OCI-LY3 (cell line): ENCODE data around the gene DOCK8.
A peak's percentile ranks its signal among the peaks of the same experiment; 100 is the strongest.

Experiments used
- H2AFZ ChIP-seq: fragments of 200-600, 300-600 bp; shearing (Covaris generic); 2 replicates; pipeline ENCODE4 v1.6.0; 2014; ENCODE audit warnings: antibody characterized with exemption, low read depth, low read length
- H3K27ac ChIP-seq: fragments of 200-600, 300-600 bp; sonication (generic); 2 replicates; pipeline ENCODE4 v1.5.1; 2014; ENCODE audit warnings: mild to moderate bottlenecking, low read length, moderate library complexity, mixed read lengths
- H3K27me3 ChIP-seq: fragments of 200-600, 300-600 bp; sonication (generic); 2 replicates; pipeline ENCODE4 v1.6.1; 2014; ENCODE audit warnings: low read depth, low read length, mixed read lengths
- H3K36me3 ChIP-seq: fragments of 200-600, 300-600 bp; sonication (generic); replicated peaks from 2 replicates; pipeline ENCODE3; 2014; ENCODE audit warnings: low read depth, low read length, mixed read lengths
- H3K4me1 ChIP-seq: fragments of 300-600, 200-600 bp; sonication (generic); 2 replicates; pipeline ENCODE4 v1.6.1; 2014; ENCODE audit warnings: low read length, mixed read lengths
- H3K4me2 ChIP-seq: fragments of 200-600, 300-600 bp; sonication (generic); 2 replicates; pipeline ENCODE4 v1.6.1; 2014; ENCODE audit warnings: low read length, mixed read lengths
- H3K4me3 ChIP-seq: fragments of 300-600, 200-600 bp; sonication (generic); 2 replicates; pipeline ENCODE4 v1.5.1; 2014; ENCODE audit warnings: antibody characterized with exemption, mild to moderate bottlenecking, low read length, moderate library complexity
- H3K79me2 ChIP-seq: fragments of 300-600, 200-600 bp; shearing (Covaris generic); 2 replicates; pipeline ENCODE4 v1.6.1; 2014; ENCODE audit warnings: mild to moderate bottlenecking, low read length, mixed read lengths
- H3K9ac ChIP-seq: fragments of 300-600, 200-600 bp; shearing (Covaris generic); 2 replicates; pipeline ENCODE4 v1.6.0; 2014; ENCODE audit warnings: mild to moderate bottlenecking, low read length, moderate library complexity
- H3K9me3 ChIP-seq: fragments of 200-600, 300-600 bp; shearing (Covaris generic); 2 replicates; pipeline ENCODE4 v1.6.1; 2014; ENCODE audit warnings: low read length, mixed read lengths; ENCODE audit not compliant: insufficient read depth
- H4K20me1 ChIP-seq: fragments of 200-600, 300-600 bp; sonication (generic); 2 replicates; pipeline ENCODE4 v1.6.1; 2016; ENCODE audit warnings: low read length, mixed read lengths; ENCODE audit not compliant: insufficient read depth
- CTCF ChIP-seq: fragments of 200-600, 300-600 bp; sonication (generic); IDR thresholded peaks from 2 replicates; pipeline ENCODE4 v1.5.1; 2014; ENCODE audit warnings: antibody characterized with exemption, low read length, low read depth
- EZH2phosphoT487 ChIP-seq: fragments of 200-600 bp; shearing (Covaris generic); IDR thresholded peaks from 2 replicates; pipeline ENCODE4 v1.6.1; 2018; ENCODE audit warnings: antibody characterized with exemption, mixed run types, low read depth

The DOCK8 gene

DNA sequence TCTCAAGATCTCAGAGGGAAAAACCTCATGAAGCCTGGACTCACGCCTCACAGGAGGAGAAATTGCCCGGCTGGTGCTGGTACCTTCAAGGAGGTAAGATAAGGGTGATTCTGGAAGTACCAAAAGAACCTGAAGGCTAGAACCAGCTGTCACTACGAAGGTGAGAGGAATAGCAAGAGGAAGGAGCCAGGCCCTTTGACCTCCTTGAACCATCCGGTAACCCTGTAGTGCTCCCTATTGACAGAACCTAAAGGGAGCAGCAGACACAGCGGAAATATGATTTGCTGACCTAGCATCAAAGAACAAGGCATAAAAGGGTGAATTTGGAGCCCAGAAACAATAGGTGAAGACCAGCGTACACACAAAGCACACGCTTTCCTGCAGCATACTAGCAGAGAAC is 92.2 kb downstream of the DOCK8 start:
- no peaks in the 10 kb centered on the region for H4K20me1 ChIP-seq
- no peak overlapping the region for H2AFZ ChIP-seq
- TF ChIP-seq CTCF (peak; percentile 46), EZH2phosphoT487 (no peak)

GRCh38 chr9:311841-312240 is 97.2 kb downstream of the DOCK8 start:
- no peak overlapping the region for H2AFZ ChIP-seq
- H3K27me3 ChIP-seq: no peaks in the 10 kb centered on the region
- TF ChIP-seq EZH2phosphoT487 (no peak), CTCF (no peak)
- no peaks in the 10 kb centered on the region for H3K9me3 ChIP-seq
- H3K4me2 ChIP-seq: no peak overlapping the region
- peaks cover 12% of the 10 kb centered on the region for H3K36me3 ChIP-seq
- no peaks in the 10 kb centered on the region for H3K4me1 ChIP-seq
- H3K4me3 ChIP-seq: no peak overlapping the region
- H3K79me2 ChIP-seq: no peaks in the 10 kb centered on the region
- H4K20me1 ChIP-seq: no peaks in the 10 kb centered on the region
- no peak overlapping the region for H3K9ac ChIP-seq
- H3K27ac ChIP-seq: no peak overlapping the region

More for the DNA sequence above, 92.2 kb downstream of the DOCK8 start:
- H3K27me3 ChIP-seq: no peaks in the 10 kb centered on the region
- no peaks in the 10 kb centered on the region for H3K9me3 ChIP-seq
- H3K4me2 ChIP-seq: no peak overlapping the region
- H3K36me3 ChIP-seq: peaks cover 11% of the 10 kb centered on the region
- no peak overlapping the region for H3K9ac ChIP-seq
- H3K27ac ChIP-seq: no peak overlapping the region
- no peaks in the 10 kb centered on the region for H3K4me1 ChIP-seq
- H3K4me3 ChIP-seq: no peak overlapping the region
- H3K79me2 ChIP-seq: no peaks in the 10 kb centered on the region

DNA sequence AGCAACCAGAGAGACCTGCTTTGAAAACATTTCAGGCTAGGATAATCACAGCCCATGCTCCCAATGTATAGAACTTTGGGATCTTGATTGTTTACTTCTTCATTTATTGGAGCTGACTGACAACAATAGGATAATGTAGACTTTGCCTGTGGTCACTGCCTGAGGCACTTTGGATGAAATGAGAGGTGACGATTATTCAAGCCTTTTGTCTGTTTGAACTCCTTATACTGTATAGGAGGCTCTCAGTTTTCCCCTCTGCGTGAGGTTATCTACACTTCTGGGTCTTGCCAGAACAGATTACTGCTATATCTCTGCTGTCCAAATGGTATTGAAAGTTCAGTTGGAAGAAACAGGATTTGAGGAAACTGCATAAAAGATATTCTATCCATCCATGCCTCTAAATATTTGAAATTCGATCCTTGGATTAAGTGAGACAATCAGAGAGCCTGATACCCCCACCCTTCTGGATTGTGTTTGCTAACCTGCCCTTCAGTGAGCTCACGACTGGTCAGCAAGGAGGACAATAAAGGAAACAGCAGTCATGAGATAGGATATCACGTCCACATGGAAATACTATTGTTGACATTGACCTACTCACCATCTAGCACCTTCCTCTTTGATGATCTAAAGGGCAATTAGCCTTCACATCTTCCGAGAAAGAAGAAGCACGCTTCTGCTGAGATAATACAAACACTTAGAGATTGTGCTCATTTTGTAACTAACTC is 98.1 kb downstream of the DOCK8 start:
- H3K4me2 ChIP-seq: no peak overlapping the region
- no peaks in the 10 kb centered on the region for H3K9me3 ChIP-seq
- H3K9ac ChIP-seq: no peak overlapping the region
- H4K20me1 ChIP-seq: no peaks in the 10 kb centered on the region
- H2AFZ ChIP-seq: no peak overlapping the region
- no peak for TF ChIP-seq CTCF
- TF ChIP-seq EZH2phosphoT487: no peak
- H3K36me3 ChIP-seq: peaks cover 19% of the 10 kb centered on the region
- no peaks in the 10 kb centered on the region for H3K79me2 ChIP-seq
- no peaks in the 10 kb centered on the region for H3K4me1 ChIP-seq
- H3K4me3 ChIP-seq: no peak overlapping the region
- no peaks in the 10 kb centered on the region for H3K27me3 ChIP-seq
- H3K27ac ChIP-seq: no peak overlapping the region

DNA sequence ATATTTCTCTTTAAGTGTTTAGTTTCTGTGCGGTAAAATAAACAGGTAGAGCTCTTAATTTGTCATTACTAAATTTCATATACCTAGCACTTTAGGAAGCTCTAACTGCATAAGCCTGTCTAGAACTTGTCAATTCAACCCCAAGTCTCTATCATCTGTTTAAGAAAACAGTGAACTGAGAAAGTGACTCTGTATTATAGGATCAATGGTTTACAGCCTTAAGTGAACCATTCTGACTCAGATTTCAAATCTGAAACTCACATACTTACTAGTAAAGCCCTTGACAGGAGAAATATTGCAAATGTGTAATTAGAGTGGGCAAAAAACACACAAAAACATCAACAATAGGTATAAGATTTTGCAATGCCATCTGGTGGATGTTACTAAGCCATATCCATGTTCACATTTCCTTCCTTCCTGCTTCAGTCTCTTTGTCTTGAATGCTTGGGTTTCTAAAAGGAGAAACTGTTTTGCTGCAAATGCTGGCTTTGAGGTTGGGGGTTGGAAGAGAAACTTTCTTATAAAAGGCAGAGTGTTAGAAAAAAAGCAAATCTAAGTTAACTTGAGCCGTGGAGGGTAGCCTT is 101.8 kb downstream of the DOCK8 start:
- peaks cover 27% of the 10 kb centered on the region for H3K36me3 ChIP-seq

More for the DNA sequence above, 101.8 kb downstream of the DOCK8 start:
- H2AFZ ChIP-seq: no peak overlapping the region
- H3K9me3 ChIP-seq: no peaks in the 10 kb centered on the region
- H3K79me2 ChIP-seq: no peaks in the 10 kb centered on the region
- H3K27ac ChIP-seq: no peak overlapping the region
- no peaks in the 10 kb centered on the region for H3K4me1 ChIP-seq
- no peaks in the 10 kb centered on the region for H4K20me1 ChIP-seq
- no peak overlapping the region for H3K4me3 ChIP-seq
- no peaks in the 10 kb centered on the region for H3K27me3 ChIP-seq
- H3K9ac ChIP-seq: no peak overlapping the region
- TF ChIP-seq CTCF (no peak), EZH2phosphoT487 (no peak)
- no peak overlapping the region for H3K4me2 ChIP-seq
